PC-9 (cell line): ENCODE results near the gene BAZ1B.

ENCODE experiments used
- CTCF ChIP-seq: fragments of 200-600 bp; sonication (generic); conservative IDR thresholded peaks from 2 replicates; pipeline ENCODE4 v1.6.1; 2017; ENCODE audit warnings: mixed run types, antibody characterized with exemption, mild to moderate bottlenecking, moderate library complexity
- EZH2 ChIP-seq: fragments of 200-600 bp; sonication (generic); IDR thresholded peaks from 2 replicates; pipeline ENCODE4 v1.8.0; 2017; ENCODE audit warnings: antibody characterized with exemption, low read depth

GRCh38 chr7:73425356-73425983 lies 96.6 kb downstream of the BAZ1B start:
- TF ChIP-seq CTCF: no peak
- TF ChIP-seq EZH2: no peak
